ENCODE measurements around the gene SLC2A1. TPM values are rescaled to one million over a fixed set of nuclear protein-coding genes. Genes with fewer than 3 reads are reported as not detected.
A peak's percentile ranks its signal among the peaks of the same experiment; 100 is the strongest.

Gene SLC2A1
- total and polyA plus RNA-seq, 2 of the 13 experiments (the other 11 are each of a cell fraction or from before 2014, with no cell fraction given), result 125 to 423 TPM

DNA sequence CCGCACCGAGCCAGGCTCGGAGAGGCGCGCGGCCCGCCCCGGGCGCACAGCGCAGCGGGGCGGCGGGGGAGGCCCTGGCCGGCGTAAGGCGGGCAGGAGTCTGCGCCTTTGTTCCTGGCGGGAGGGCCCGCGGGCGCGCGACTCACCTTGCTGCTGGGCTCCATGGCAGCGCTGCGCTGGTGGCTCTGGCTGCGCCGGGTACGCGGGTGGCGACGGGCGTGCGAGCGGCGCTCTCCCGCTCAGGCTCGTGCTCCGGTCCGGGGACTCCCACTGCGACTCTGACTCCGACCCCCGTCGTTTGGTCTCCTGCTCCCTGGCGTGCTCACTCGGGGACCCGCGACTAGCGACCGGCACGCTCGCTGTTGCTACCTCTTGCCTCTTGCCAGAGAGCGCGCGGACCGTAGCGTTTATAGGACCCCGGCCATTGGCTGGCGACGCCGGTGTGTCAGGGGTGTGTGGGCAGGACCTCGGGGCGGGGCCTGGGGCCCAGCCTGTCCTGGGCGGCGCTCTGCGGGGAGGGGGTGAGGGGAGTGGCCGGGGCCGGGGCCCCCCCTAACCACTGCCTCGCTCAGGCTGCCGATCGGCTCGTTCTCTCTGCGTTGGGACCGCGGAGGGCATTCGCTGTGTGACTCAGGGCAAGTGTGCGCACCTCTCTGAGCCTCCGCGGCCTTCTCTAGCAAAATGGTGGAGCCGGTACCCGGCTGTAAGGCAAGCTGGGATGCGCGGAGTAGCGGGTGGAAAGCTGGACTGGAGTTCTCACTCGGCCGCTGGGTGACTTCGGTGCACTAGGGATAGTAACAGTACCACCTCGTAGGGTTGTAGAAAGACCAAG lies at the start of gene SLC2A1 (continued):
- no peak for TF ChIP-seq LRRFIP1 (CRISPR knock-in tag; conservative IDR thresholded peaks at IDR 0.05)
- no peak for TF ChIP-seq NAIF1 (CRISPR knock-in tag; IDR thresholded peaks at IDR 0.05; ENCODE audit: borderline replicate concordance)
- TF ChIP-seq KLF15 (CRISPR knock-in tag; IDR thresholded peaks at IDR 0.05; ENCODE audit: borderline replicate concordance), result no peak
- TF ChIP-seq REL (CRISPR knock-in tag; conservative IDR thresholded peaks at IDR 0.05), result no peak; the same call in 1 of the 2 replicates
- TF ChIP-seq, protein P1, sequence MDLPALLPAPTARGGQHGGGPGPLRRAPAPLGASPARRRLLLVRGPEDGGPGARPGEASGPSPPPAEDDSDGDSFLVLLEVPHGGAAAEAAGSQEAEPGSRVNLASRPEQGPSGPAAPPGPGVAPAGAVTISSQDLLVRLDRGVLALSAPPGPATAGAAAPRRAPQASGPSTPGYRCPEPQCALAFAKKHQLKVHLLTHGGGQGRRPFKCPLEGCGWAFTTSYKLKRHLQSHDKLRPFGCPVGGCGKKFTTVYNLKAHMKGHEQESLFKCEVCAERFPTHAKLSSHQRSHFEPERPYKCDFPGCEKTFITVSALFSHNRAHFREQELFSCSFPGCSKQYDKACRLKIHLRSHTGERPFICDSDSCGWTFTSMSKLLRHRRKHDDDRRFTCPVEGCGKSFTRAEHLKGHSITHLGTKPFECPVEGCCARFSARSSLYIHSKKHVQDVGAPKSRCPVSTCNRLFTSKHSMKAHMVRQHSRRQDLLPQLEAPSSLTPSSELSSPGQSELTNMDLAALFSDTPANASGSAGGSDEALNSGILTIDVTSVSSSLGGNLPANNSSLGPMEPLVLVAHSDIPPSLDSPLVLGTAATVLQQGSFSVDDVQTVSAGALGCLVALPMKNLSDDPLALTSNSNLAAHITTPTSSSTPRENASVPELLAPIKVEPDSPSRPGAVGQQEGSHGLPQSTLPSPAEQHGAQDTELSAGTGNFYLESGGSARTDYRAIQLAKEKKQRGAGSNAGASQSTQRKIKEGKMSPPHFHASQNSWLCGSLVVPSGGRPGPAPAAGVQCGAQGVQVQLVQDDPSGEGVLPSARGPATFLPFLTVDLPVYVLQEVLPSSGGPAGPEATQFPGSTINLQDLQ (CRISPR knock-in tag; IDR thresholded peaks at IDR 0.05), result peak; percentile 70
- TF ChIP-seq, protein P2, sequence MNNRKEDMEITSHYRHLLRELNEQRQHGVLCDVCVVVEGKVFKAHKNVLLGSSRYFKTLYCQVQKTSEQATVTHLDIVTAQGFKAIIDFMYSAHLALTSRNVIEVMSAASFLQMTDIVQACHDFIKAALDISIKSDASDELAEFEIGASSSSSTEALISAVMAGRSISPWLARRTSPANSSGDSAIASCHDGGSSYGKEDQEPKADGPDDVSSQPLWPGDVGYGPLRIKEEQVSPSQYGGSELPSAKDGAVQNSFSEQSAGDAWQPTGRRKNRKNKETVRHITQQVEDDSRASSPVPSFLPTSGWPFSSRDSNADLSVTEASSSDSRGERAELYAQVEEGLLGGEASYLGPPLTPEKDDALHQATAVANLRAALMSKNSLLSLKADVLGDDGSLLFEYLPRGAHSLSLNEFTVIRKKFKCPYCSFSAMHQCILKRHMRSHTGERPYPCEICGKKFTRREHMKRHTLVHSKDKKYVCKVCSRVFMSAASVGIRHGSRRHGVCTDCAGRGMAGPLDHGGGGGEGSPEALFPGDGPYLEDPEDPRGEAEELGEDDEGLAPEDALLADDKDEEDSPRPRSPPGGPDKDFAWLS (CRISPR knock-in tag; IDR thresholded peaks at IDR 0.05; ENCODE audit: borderline replicate concordance), result no peak
- TF ChIP-seq KAT7 (CRISPR knock-in tag; IDR thresholded peaks at IDR 0.05; ENCODE audit: borderline replicate concordance), result peak; percentile 49; the same call in 1 of the 2 replicates
- TF ChIP-seq HDAC1 (CRISPR knock-in tag; IDR thresholded peaks at IDR 0.05), result no peak; the same call in none of the 2 replicates
- TF ChIP-seq ETV6 (CRISPR knock-in tag; conservative IDR thresholded peaks at IDR 0.05), result no peak; the same call in 1 of the 2 replicates
- peak; percentile 78; the same call in 1 of the 2 replicates for TF ChIP-seq SMYD3 (CRISPR knock-in tag; IDR thresholded peaks at IDR 0.05)
- TF ChIP-seq SMC3 (IDR thresholded peaks at IDR 0.05; ENCODE audit: low read length), result no peak
- peak; percentile 56 for TF ChIP-seq MYC (CRISPR knock-in tag; IDR thresholded peaks at IDR 0.05; ENCODE audit: borderline replicate concordance)
- peak; percentile 65 for TF ChIP-seq ZNF616 (CRISPR knock-in tag; IDR thresholded peaks at IDR 0.05; ENCODE audit: low read depth)
- no peak for TF ChIP-seq ZBTB1 (CRISPR knock-in tag; IDR thresholded peaks at IDR 0.05; ENCODE audit: borderline replicate concordance)
- no peak for TF ChIP-seq ZEB1 (IDR thresholded peaks at IDR 0.05; ENCODE audit: insufficient replicate concordance, low read depth)
- no peak; the same call in 1 of the 2 replicates for TF ChIP-seq ZFY (CRISPR knock-in tag; IDR thresholded peaks at IDR 0.05)
- TF ChIP-seq ZMYM3 (CRISPR knock-in tag; IDR thresholded peaks at IDR 0.05), result peak; percentile 99
- TF ChIP-seq IKZF5 (CRISPR knock-in tag; IDR thresholded peaks at IDR 0.05), result peak; percentile 75
- no peak for TF ChIP-seq ZNF530 (CRISPR knock-in tag; IDR thresholded peaks at IDR 0.05; ENCODE audit: low read depth)
